ENCODE measurements around the gene PRR5L.

GRCh38 chr11:36251823-36252222, 44.3 kb upstream of the PRR5L start:
- no peak for TF ChIP-seq ZNF274 (IDR thresholded peaks at IDR 0.05; ENCODE audit: low read depth, low read length)
- TF ChIP-seq YY1 (IDR thresholded peaks at IDR 0.05; ENCODE audit: insufficient read depth, insufficient read length) = no peak

All from NT2/D1 (cell line).